Osteoblast (primary cell): Measurements from ENCODE around the gene LRP1B. TPM values are rescaled to one million over a fixed set of nuclear protein-coding genes. Genes with fewer than 3 reads are reported as not detected.

Source experiments
- DNase-seq: peaks from one replicate; pipeline ENCODE4 v3.0.0; 2011; ENCODE audit warnings: low spot score, mixed read lengths; ENCODE audit not compliant: insufficient read length; ENCODE audit errors: missing footprints
- H2AFZ ChIP-seq: 2 replicates; pipeline ENCODE4 v1.6.0; 2011; ENCODE audit warnings: mild to moderate bottlenecking, low read length
- H3K27ac ChIP-seq: 2 replicates; pipeline ENCODE4 v1.5.1; 2011; ENCODE audit warnings: mild to moderate bottlenecking, low read depth, low read length, moderate library complexity
- H3K27me3 ChIP-seq: 2 replicates; pipeline ENCODE4 v1.6.0; 2012; ENCODE audit warnings: mild to moderate bottlenecking, control low read depth, inconsistent platforms, low read length, moderate library complexity; ENCODE audit not compliant: insufficient read depth
- H3K36me3 ChIP-seq: 2 replicates; pipeline ENCODE4 v1.5.1; 2011; ENCODE audit warnings: mild to moderate bottlenecking, low read length, control low read depth, moderate library complexity; ENCODE audit not compliant: insufficient read depth
- H3K4me1 ChIP-seq: 2 replicates; pipeline ENCODE4 v1.5.1; 2011; ENCODE audit warnings: mild to moderate bottlenecking, low read length, control low read depth, moderate library complexity; ENCODE audit not compliant: insufficient read depth
- H3K4me2 ChIP-seq: 2 replicates; pipeline ENCODE4 v1.6.0; 2011; ENCODE audit warnings: mild to moderate bottlenecking, low read length; ENCODE audit not compliant: insufficient read depth
- H3K4me3 ChIP-seq: fragments of 200-600 bp; sonication (generic); 3 replicates; pipeline ENCODE4 v1.5.1; 2012; ENCODE audit warnings: mild to moderate bottlenecking, low read length, inconsistent platforms; ENCODE audit not compliant: insufficient read depth
- H3K79me2 ChIP-seq: 2 replicates; pipeline ENCODE4 v1.6.0; 2012; ENCODE audit warnings: mild to moderate bottlenecking, low read length, control low read depth, inconsistent platforms; ENCODE audit not compliant: insufficient read depth
- H3K9me3 ChIP-seq: 2 replicates; pipeline ENCODE4 v1.5.1; 2011; ENCODE audit warnings: low read depth, low read length, control low read depth
- H4K20me1 ChIP-seq: 2 replicates; pipeline ENCODE4 v1.6.0; 2012; ENCODE audit warnings: mild to moderate bottlenecking, low read length, control low read depth; ENCODE audit not compliant: insufficient read depth
- total RNA-seq: library from RNA; depleted of rRNA; stranded (reverse); fragments of >200 nt; gene quantifications from 2 replicates; pipeline ENCODE4 v1.2.3, GENCODE V29; 2012
- TF ChIP-seq, protein P1 (sequence below): IDR thresholded peaks from 2 replicates; pipeline ENCODE4 v1.5.1; 2011; ENCODE audit warnings: mild to moderate bottlenecking, low read depth, low read length, moderate library complexity; ENCODE audit errors: extremely low read depth

The LRP1B gene
- total RNA-seq, 1 donor: not detected

DNA sequence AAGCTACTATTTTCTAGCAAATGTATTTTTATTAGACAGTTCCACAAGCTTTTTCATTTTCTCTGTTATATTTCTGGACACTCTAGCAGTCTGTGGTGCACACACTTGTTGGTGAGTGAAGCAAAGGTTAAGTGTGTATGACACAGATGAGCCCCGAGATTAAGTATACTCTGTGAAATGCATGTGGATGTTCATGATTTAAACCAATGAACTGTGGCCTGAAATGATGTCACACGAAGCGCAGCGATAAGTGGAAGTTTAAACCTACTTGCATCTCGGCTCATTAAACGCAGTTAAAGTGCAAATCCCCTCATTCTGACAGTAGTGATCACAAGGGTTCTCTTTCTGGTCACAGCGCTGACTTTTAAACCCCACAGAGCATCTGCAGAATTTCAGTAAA is 1861.8 kb downstream of the LRP1B start:
- H3K36me3 ChIP-seq: no peaks in the 10 kb centered on the region
- no peaks in the 10 kb centered on the region for H3K27me3 ChIP-seq
- DNase-seq: no peak
- H2AFZ ChIP-seq: no peak overlapping the region
- H3K4me1 ChIP-seq: no peaks in the 10 kb centered on the region
- no peak overlapping the region for H3K27ac ChIP-seq
- no peaks in the 10 kb centered on the region for H3K79me2 ChIP-seq
- H4K20me1 ChIP-seq: no peaks in the 10 kb centered on the region
- no peaks in the 10 kb centered on the region for H3K9me3 ChIP-seq
- no peak overlapping the region for H3K4me2 ChIP-seq
- H3K4me3 ChIP-seq: no peak overlapping the region
- TF ChIP-seq, protein P1, sequence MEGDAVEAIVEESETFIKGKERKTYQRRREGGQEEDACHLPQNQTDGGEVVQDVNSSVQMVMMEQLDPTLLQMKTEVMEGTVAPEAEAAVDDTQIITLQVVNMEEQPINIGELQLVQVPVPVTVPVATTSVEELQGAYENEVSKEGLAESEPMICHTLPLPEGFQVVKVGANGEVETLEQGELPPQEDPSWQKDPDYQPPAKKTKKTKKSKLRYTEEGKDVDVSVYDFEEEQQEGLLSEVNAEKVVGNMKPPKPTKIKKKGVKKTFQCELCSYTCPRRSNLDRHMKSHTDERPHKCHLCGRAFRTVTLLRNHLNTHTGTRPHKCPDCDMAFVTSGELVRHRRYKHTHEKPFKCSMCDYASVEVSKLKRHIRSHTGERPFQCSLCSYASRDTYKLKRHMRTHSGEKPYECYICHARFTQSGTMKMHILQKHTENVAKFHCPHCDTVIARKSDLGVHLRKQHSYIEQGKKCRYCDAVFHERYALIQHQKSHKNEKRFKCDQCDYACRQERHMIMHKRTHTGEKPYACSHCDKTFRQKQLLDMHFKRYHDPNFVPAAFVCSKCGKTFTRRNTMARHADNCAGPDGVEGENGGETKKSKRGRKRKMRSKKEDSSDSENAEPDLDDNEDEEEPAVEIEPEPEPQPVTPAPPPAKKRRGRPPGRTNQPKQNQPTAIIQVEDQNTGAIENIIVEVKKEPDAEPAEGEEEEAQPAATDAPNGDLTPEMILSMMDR: no peak

DNA sequence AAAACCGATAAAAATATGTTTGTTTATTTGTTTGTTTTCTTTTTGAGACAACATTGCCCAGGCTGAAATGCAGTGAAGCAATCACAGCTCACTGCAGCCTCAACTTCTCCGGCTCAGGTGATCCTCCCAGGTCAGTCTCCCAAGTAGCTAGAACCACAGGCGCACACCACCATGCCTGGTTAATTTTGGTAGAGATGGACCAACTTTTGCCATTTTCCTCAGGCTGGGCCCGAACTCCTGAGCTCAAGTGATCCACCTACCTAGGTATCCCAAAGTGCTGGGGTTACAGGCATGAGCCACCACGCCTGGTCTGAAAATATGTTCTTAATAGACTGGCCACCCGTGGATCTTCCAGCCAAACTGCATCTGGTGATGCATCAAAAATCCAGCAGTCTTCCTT is 1867.9 kb downstream of the LRP1B start:
- Histone ChIP-seq H3K27me3 (no peaks in the 10 kb centered on the region), H2AFZ (no peak overlapping the region), H3K36me3 (no peaks in the 10 kb centered on the region), H3K79me2 (no peaks in the 10 kb centered on the region), H4K20me1 (no peaks in the 10 kb centered on the region), H3K9me3 (no peaks in the 10 kb centered on the region), H3K27ac (no peak overlapping the region), H3K4me3 (no peak overlapping the region), H3K4me2 (no peak overlapping the region), H3K4me1 (no peaks in the 10 kb centered on the region)
- TF ChIP-seq, protein P1: no peak
- DNase-seq: no peak

DNA sequence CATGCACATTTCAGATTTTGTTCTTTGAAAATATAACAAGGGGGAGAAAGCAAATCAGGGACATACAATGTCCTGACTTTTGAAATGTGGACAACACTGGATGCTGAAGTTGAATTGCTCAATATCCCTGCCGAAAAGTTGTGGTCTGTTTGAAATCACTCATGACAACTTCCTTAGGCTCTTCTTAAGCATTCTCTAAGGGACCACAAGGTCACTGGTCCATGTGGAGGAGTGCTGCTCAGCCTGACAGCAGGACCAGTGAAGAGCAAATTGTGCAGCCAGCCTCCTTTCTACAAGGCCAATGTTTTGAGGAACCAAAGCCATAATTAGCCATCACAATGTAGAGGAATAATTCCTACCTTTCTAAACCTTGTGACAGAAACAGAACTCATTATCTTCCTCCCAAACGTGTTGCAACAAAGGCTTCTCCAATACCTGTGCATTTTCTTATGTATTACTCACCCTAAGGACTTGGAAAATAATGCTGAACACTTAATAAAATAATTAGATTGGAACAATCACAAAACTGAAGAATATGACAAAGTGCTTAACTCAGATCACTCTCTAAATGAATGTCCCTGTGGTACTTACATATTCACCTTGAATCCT is 1873.0 kb downstream of the LRP1B start:
- H3K4me3 ChIP-seq: no peak overlapping the region
- no peaks in the 10 kb centered on the region for H3K27me3 ChIP-seq
- TF ChIP-seq, protein P1: no peak
- no peak overlapping the region for H3K27ac ChIP-seq
- H4K20me1 ChIP-seq: no peaks in the 10 kb centered on the region
- no peaks in the 10 kb centered on the region for H3K9me3 ChIP-seq
- H2AFZ ChIP-seq: no peak overlapping the region
- H3K4me2 ChIP-seq: no peak overlapping the region
- no peak for DNase-seq
- H3K79me2 ChIP-seq: no peaks in the 10 kb centered on the region
- H3K36me3 ChIP-seq: no peaks in the 10 kb centered on the region
- H3K4me1 ChIP-seq: no peaks in the 10 kb centered on the region

DNA sequence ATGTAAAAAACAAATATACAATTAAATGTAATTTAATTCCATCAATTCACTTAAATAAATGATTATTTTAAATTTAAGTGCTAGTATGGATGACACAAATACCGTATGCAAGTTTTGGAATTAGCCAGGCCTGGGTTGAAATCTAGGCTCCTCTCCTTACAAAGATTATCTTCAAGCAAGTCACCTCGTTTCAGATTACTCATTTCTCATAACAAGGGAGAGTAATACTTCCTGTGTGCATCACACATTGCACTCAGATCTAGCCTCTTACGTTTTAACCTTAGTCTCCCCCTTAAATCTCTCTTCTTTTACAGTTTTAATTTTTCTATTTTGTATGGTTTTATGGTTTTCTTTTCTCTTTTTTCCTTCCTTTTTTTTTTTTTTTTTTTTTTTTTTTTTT is 1874.7 kb downstream of the LRP1B start:
- Histone ChIP-seq H3K4me3 (no peak overlapping the region), H3K9me3 (no peaks in the 10 kb centered on the region), H2AFZ (no peak overlapping the region), H3K4me1 (no peaks in the 10 kb centered on the region), H3K36me3 (no peaks in the 10 kb centered on the region), H3K4me2 (no peak overlapping the region), H3K27ac (no peak overlapping the region), H4K20me1 (no peaks in the 10 kb centered on the region), H3K27me3 (no peaks in the 10 kb centered on the region), H3K79me2 (no peaks in the 10 kb centered on the region)
- TF ChIP-seq, protein P1: no peak
- DNase-seq: no peak
